ENCODE data around the gene NAALADL2. TPM values are rescaled to one million over a fixed set of nuclear protein-coding genes. Genes with fewer than 3 reads are reported as not detected.

Gene NAALADL2
- total and polyA plus RNA-seq, 4 donors = 0.28 to 4.6 (median 3.1) TPM

GRCh38 chr3:175005193-175005592 is 146.1 kb downstream of the NAALADL2 start:
- peaks cover 0 to 3% (median 0%) of the 10 kb centered on the region in 4 donors for H3K4me1 ChIP-seq (ENCODE audit: control insufficient read depth in 4 of 4, insufficient read depth in 4 of 4, low read length in 3 of 4)
- no peak overlapping the region for H3K9ac ChIP-seq (ENCODE audit: low read depth in 1 of 2, low read length in 2 of 2)
- no peaks in the 10 kb centered on the region for H3K27me3 ChIP-seq (ENCODE audit: control insufficient read depth in 4 of 4, insufficient read depth in 4 of 4, low read length in 3 of 4)
- no peak for DNase-seq (ENCODE audit: low spot score)
- H3K27ac ChIP-seq (ENCODE audit: low read depth in 1 of 2, low read length in 2 of 2) = no peak overlapping the region
- TF ChIP-seq TAF1 (conservative IDR thresholded peaks at IDR 0.05) = no peak
- no peaks in the 10 kb centered on the region for H3K36me3 ChIP-seq (ENCODE audit: control insufficient read depth in 4 of 4, insufficient read depth in 3 of 4, low read depth in 1 of 4, low read length in 3 of 4)
- WGBS = 69% methylated on average over 1 of the region's 1 CpG
- no peak overlapping the region for H3K4me3 ChIP-seq (ENCODE audit: low read depth in 1 of 3, low read length in 3 of 3)
- H3K9me3 ChIP-seq (ENCODE audit: control insufficient read depth in 4 of 4, low read length in 3 of 4) = no peaks in the 10 kb centered on the region

- Histone ChIP-seq H3K4me1 (ENCODE audit: control insufficient read depth in 4 of 4, insufficient read depth in 4 of 4, low read length in 3 of 4) (peaks cover 0 to 3% (median 0%) of the 10 kb centered on the region in 4 donors), H3K9me3 (ENCODE audit: control insufficient read depth in 4 of 4, low read length in 3 of 4) (no peaks in the 10 kb centered on the region), H3K27me3 (ENCODE audit: control insufficient read depth in 4 of 4, insufficient read depth in 4 of 4, low read length in 3 of 4) (no peaks in the 10 kb centered on the region), H3K4me3 (ENCODE audit: low read depth in 1 of 3, low read length in 3 of 3) (no peak overlapping the region), H3K36me3 (ENCODE audit: control insufficient read depth in 4 of 4, insufficient read depth in 3 of 4, low read depth in 1 of 4, low read length in 3 of 4) (no peaks in the 10 kb centered on the region), H3K27ac (ENCODE audit: low read depth in 1 of 2, low read length in 2 of 2) (no peak overlapping the region), H3K9ac (ENCODE audit: low read depth in 1 of 2, low read length in 2 of 2) (no peak overlapping the region)
- no peak for TF ChIP-seq REST (IDR thresholded peaks at IDR 0.05)
- TF ChIP-seq YY1 (IDR thresholded peaks at IDR 0.05) = no peak
- no peak for TF ChIP-seq FOXA1 (IDR thresholded peaks at IDR 0.05)
- no peak for TF ChIP-seq TAF1 (conservative IDR thresholded peaks at IDR 0.05)
- no peak for TF ChIP-seq MAX (IDR thresholded peaks at IDR 0.05)
- TF ChIP-seq NR2F2 (IDR thresholded peaks at IDR 0.05) = no peak
- TF ChIP-seq JUND (IDR thresholded peaks at IDR 0.05) = no peak
- no peak for TF ChIP-seq FOXA2 (IDR thresholded peaks at IDR 0.05)
- no peak for TF ChIP-seq ZBTB33 (IDR thresholded peaks at IDR 0.05)
- TF ChIP-seq GABPA (IDR thresholded peaks at IDR 0.05 in 1 of 2, conservative IDR thresholded peaks at IDR 0.05 in 1 of 2) = no peak
- no peak for TF ChIP-seq HNF4G (IDR thresholded peaks at IDR 0.05)
- no peak for TF ChIP-seq ATF3 (IDR thresholded peaks at IDR 0.05)
- WGBS = 93% methylated on average over 5 of the region's 5 CpGs
- DNase-seq (ENCODE audit: low spot score) = no peak
Measured at GRCh38 chr3:175005881-175006280, 146.7 kb downstream of the NAALADL2 start.

- Histone ChIP-seq H3K36me3 (ENCODE audit: control insufficient read depth in 4 of 4, insufficient read depth in 3 of 4, low read depth in 1 of 4, low read length in 3 of 4) (no peaks in the 10 kb centered on the region), H3K9ac (ENCODE audit: low read depth in 1 of 2, low read length in 2 of 2) (no peak overlapping the region), H3K4me1 (ENCODE audit: control insufficient read depth in 4 of 4, insufficient read depth in 4 of 4, low read length in 3 of 4) (peaks cover 0 to 3% (median 0%) of the 10 kb centered on the region in 4 donors), H3K27ac (ENCODE audit: low read depth in 1 of 2, low read length in 2 of 2) (no peak overlapping the region), H3K9me3 (ENCODE audit: control insufficient read depth in 4 of 4, low read length in 3 of 4) (no peaks in the 10 kb centered on the region), H3K27me3 (ENCODE audit: control insufficient read depth in 4 of 4, insufficient read depth in 4 of 4, low read length in 3 of 4) (no peaks in the 10 kb centered on the region), H3K4me3 (ENCODE audit: low read depth in 1 of 3, low read length in 3 of 3) (no peak overlapping the region)
- no peak for DNase-seq (ENCODE audit: low spot score)
- 96% methylated on average over 1 of the region's 1 CpG for WGBS
- TF ChIP-seq TAF1 (conservative IDR thresholded peaks at IDR 0.05) (no peak), NR2F2 (IDR thresholded peaks at IDR 0.05) (no peak), HNF4A (conservative IDR thresholded peaks at IDR 0.05) (no peak), JUND (IDR thresholded peaks at IDR 0.05) (no peak), HNF4G (IDR thresholded peaks at IDR 0.05) (no peak), REST (IDR thresholded peaks at IDR 0.05) (no peak), RXRA (IDR thresholded peaks at IDR 0.05) (no peak), ZBTB33 (IDR thresholded peaks at IDR 0.05) (no peak), GABPA (IDR thresholded peaks at IDR 0.05 in 1 of 2, conservative IDR thresholded peaks at IDR 0.05 in 1 of 2) (no peak), MAX (IDR thresholded peaks at IDR 0.05) (no peak), RAD21 (IDR thresholded peaks at IDR 0.05) (no peak), FOXA2 (IDR thresholded peaks at IDR 0.05) (no peak)
Measured at GRCh38 chr3:175007306-175007705, 148.2 kb downstream of the NAALADL2 start.

All from liver (tissue), 9 donors.